Measurements from ENCODE around the gene SLC8A2. TPM values are rescaled to one million over a fixed set of nuclear protein-coding genes. Genes with fewer than 3 reads are reported as not detected.

Gene SLC8A2
- total and polyA plus RNA-seq, 2 experiments from 2014 or later = 0.86 to 10.0 TPM

- Mint-ChIP-seq H3K4me1 (peaks cover 39% of the 10 kb centered on the region), H3K27me3 (ENCODE audit: insufficient read depth, low read depth, poor library complexity) (peaks cover 24% of the 10 kb centered on the region), H3K9me3 (no peaks in the 10 kb centered on the region), H3K4me3 (no peak overlapping the region), H3K36me3 (ENCODE audit: low read depth) (no peaks in the 10 kb centered on the region; the same call in 2 of the 3 replicates), H3K27ac (no peak overlapping the region)
- Histone ChIP-seq H3K4me3 (no peak overlapping the region), H2AFZ (no peak overlapping the region), H3K27ac (ENCODE audit: low read depth) (no peak overlapping the region), H4K20me1 (replicated peaks; ENCODE audit: insufficient read depth) (no peaks in the 10 kb centered on the region; the same call in 1 of the 2 replicates), H3K79me2 (replicated peaks; ENCODE audit: insufficient read depth) (no peaks in the 10 kb centered on the region), H3K27me3 (ENCODE audit: insufficient read depth) (peaks cover 5% of the 10 kb centered on the region), H3K4me2 (no peak overlapping the region), H3F3A (replicated peaks; ENCODE audit: low read depth) (no peaks in the 10 kb centered on the region; the same call in 1 of the 2 replicates), H3K36me3 (ENCODE audit: insufficient read depth) (no peaks in the 10 kb centered on the region), H3K9me2 (ENCODE audit: insufficient read depth) (no peaks in the 10 kb centered on the region), H3K4me1 (ENCODE audit: insufficient read depth) (peaks cover 29% of the 10 kb centered on the region; the same call in 1 of the 2 replicates)
- DNase-seq (ENCODE audit: low spot score) (no peak), ATAC-seq (no peak)
- TF ChIP-seq POLR2AphosphoS5 (IDR thresholded peaks at IDR 0.05; ENCODE audit: low read depth) (no peak), CREB1 (CRISPR knock-in tag; IDR thresholded peaks at IDR 0.05; ENCODE audit: low read depth) (no peak), STAT1 (IDR thresholded peaks at IDR 0.05; ENCODE audit: unreplicated experiment) (no peak), ZNF331 (CRISPR knock-in tag; IDR thresholded peaks at IDR 0.05; ENCODE audit: low read depth) (no peak), ZNF114 (CRISPR knock-in tag; IDR thresholded peaks at IDR 0.05) (no peak), EZH2phosphoT487 (IDR thresholded peaks at IDR 0.05; ENCODE audit: unreplicated experiment) (no peak)
- TF ChIP-seq, protein P1, sequence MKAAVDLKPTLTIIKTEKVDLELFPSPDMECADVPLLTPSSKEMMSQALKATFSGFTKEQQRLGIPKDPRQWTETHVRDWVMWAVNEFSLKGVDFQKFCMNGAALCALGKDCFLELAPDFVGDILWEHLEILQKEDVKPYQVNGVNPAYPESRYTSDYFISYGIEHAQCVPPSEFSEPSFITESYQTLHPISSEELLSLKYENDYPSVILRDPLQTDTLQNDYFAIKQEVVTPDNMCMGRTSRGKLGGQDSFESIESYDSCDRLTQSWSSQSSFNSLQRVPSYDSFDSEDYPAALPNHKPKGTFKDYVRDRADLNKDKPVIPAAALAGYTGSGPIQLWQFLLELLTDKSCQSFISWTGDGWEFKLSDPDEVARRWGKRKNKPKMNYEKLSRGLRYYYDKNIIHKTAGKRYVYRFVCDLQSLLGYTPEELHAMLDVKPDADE (IDR thresholded peaks at IDR 0.05) = no peak
These were observed 5.7 kb downstream of the SLC8A2 start for GRCh38 chr19:47465957-47466356.

- ATAC-seq = no peak
- peaks cover 20% of the 10 kb centered on the region for H3K27me3 Mint-ChIP-seq (ENCODE audit: insufficient read depth, low read depth, poor library complexity)
- Histone ChIP-seq H2AFZ (no peak overlapping the region), H3K4me3 (no peak overlapping the region), H3K4me1 (ENCODE audit: insufficient read depth) (peaks cover 20% of the 10 kb centered on the region; the same call in 1 of the 2 replicates), H3F3A (replicated peaks; ENCODE audit: low read depth) (no peaks in the 10 kb centered on the region; the same call in 1 of the 2 replicates), H3K79me2 (replicated peaks; ENCODE audit: insufficient read depth) (no peaks in the 10 kb centered on the region), H3K4me2 (no peak overlapping the region), H4K20me1 (replicated peaks; ENCODE audit: insufficient read depth) (no peaks in the 10 kb centered on the region; the same call in 1 of the 2 replicates), H3K36me3 (ENCODE audit: insufficient read depth) (no peaks in the 10 kb centered on the region), H3K9me2 (ENCODE audit: insufficient read depth) (no peaks in the 10 kb centered on the region), H3K27me3 (ENCODE audit: insufficient read depth) (no peaks in the 10 kb centered on the region), H3K27ac (ENCODE audit: low read depth) (no peak overlapping the region)
- DNase-seq (ENCODE audit: low spot score) = no peak
- no peaks in the 10 kb centered on the region for H3K9me3 Mint-ChIP-seq
- no peaks in the 10 kb centered on the region; the same call in 2 of the 3 replicates for H3K36me3 Mint-ChIP-seq (ENCODE audit: low read depth)
- H3K27ac Mint-ChIP-seq = no peak overlapping the region
- H3K4me3 Mint-ChIP-seq = no peak overlapping the region
- H3K4me1 Mint-ChIP-seq = peaks cover 31% of the 10 kb centered on the region
- TF ChIP-seq JUNB (IDR thresholded peaks at IDR 0.05; ENCODE audit: unreplicated experiment) (no peak), POLR2AphosphoS5 (IDR thresholded peaks at IDR 0.05; ENCODE audit: low read depth) (no peak), EZH2phosphoT487 (IDR thresholded peaks at IDR 0.05; ENCODE audit: unreplicated experiment) (no peak), NANOG (IDR thresholded peaks at IDR 0.05; ENCODE audit: borderline replicate concordance) (no peak), ZNF114 (CRISPR knock-in tag; IDR thresholded peaks at IDR 0.05) (no peak), STAT1 (IDR thresholded peaks at IDR 0.05; ENCODE audit: unreplicated experiment) (no peak), EZH2 (IDR thresholded peaks at IDR 0.05; ENCODE audit: low read depth, unreplicated experiment) (no peak), ZNF462 (CRISPR knock-in tag; IDR thresholded peaks at IDR 0.05) (no peak)
These were observed 6.8 kb downstream of the SLC8A2 start for GRCh38 chr19:47464675-47465419.
